Measurements from ENCODE around the gene NAP1L4. TPM values are rescaled to one million over a fixed set of nuclear protein-coding genes. Genes with fewer than 3 reads are reported as not detected.

NAP1L4 gene
- total RNA-seq (2022; extraction: Qiagen RNA extraction), result 112 to 140 TPM (median 122 TPM) in 5 replicates

DNA sequence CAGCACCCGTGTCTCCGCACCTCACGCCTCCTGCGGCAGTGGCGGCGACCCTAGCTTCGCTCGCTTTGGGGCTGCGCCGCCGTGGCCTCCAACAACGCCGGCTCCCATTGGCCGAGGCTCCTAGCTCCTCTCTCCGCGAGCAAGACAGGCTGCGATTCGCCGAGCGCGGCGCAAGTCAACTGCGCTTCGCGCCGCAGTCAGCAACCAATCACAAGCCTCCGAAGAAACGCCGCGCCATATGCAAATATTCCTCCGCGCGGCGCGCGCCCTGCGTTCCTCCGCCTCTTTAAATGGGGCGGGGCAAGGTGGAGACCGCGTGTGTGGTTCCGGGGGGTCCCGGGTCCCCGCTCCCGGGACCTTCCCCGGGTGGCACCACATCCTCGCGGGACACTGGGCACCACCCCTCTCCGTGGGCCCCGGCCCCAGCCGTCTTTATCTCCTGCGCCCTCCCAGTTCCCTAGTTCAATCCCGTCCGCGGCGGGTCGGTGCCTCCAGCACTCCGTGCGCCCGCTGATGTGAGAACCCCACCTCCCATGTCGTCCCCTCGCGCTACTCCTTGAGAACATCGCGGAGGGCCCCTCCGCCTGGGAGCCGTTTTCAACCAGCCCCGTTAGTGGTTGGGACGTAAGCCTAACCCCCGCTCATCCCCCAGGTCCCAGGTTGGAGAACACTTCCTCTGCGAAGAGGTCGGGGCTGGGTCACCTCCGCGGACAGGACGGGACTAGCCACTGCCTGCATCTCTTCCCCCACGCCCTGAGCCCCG, at the start of gene NAP1L4:
Gene NAP1L4 (minus strand): TSS at position 96 of the 763 bp plus-strand sequence. CDS start 13,109 bp downstream, outside the sequence.

DNA sequence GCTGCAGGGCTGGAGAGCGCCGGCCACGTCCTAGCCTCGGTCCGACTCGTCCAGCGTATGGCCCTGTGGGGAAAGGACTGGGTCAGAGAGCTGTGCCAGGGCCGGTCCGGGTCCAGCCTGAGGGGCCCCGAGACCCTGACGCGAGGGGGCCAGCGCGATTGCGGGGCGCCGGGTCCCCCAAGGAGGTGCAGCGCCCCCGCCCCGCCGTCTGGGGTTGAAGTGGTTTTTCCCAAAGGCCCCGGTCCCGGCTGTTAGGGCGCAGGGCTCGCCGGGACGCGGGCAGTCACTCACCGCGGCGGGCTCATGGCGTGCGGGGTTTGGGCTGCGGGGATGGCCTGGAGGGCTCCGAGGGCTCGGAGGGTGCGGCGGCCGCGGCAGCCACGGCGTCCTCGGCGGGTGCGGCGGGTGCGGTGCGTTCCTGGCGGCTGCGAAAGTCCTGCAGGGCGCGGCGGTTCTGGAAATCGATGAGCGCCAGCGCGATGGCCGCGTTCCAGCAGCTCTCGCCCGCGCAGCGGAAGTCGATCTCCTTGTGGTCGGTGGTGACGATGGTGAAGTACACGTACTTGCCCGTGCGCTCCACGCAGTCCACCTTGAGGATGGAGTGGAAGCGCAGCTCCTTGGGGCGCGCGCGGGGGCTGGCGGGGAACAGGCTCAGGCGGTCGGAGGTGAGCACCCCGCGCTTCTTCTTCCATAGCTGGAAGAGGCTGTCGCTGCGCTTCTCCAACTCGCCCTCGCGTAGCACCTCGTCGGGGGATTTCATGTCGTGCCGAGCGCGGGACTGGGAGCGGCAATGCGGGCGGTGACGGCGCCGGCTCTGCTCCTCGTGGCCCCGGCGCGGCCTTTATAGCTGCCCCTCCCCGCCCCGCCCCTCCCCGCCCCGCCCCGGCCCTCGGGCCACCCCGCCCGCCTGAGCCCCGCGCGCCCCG, 63.3 kb downstream of the NAP1L4 start, which contains the start of gene PHLDA2:
Gene PHLDA2 (minus strand): TSS at position 816 of the 926 bp plus-strand sequence. CDS start 56 bp downstream, at position 760.

Other genes starting within 250 kb of the NAP1L4 start
- 0.74 to 1.1 TPM (median 0.81 TPM) in 5 replicates for gene CDKN1C, start 106.6 kb downstream of the NAP1L4 start, total RNA-seq (2022; extraction: Qiagen RNA extraction)
- gene PHLDA2, start 62.9 kb downstream of the NAP1L4 start, total RNA-seq (2022; extraction: Qiagen RNA extraction), result 97.7 to 149 TPM (median 122 TPM) in 5 replicates
- 59.7 to 63.8 TPM (median 61.0 TPM) in 5 replicates for gene CARS1, start 65.1 kb upstream of the NAP1L4 start, total RNA-seq (2022; extraction: Qiagen RNA extraction)
- gene OSBPL5, start 173.0 kb upstream of the NAP1L4 start, total RNA-seq (2022; extraction: Qiagen RNA extraction), result 4.7 to 8.5 TPM (median 6.8 TPM) in 5 replicates
- not detected in 5 replicates for gene MRGPRG, start 226.5 kb upstream of the NAP1L4 start, total RNA-seq (2022; extraction: Qiagen RNA extraction)
- 0.09 to 0.17 TPM (median 0.10 TPM) in 3 of 5 replicates, not detected in the others for gene MRGPRE, start 240.1 kb upstream of the NAP1L4 start, total RNA-seq (2022; extraction: Qiagen RNA extraction)